ENCODE results near the gene ACBD4. TPM values are rescaled to one million over a fixed set of nuclear protein-coding genes. Genes with fewer than 3 reads are reported as not detected.

Gene ACBD4
- total RNA-seq, 4 donors from 2014 or later, result 24.9 to 96.1 (median 38.6) TPM

GRCh38 chr17:45171338-45172231 lies 36.1 kb downstream of the ACBD4 start:
- intact Hi-C loops (cut with DNase I; ENCODE audit: low total_unique reads) (no loop called here), in situ Hi-C loops (cut with MboI; ENCODE audit: low pct_ligation_motif_present in 1 of 4, low pct_unique_long_range_greater_than_20kb in 1 of 4, low sequenced_read_pairs in 3 of 4) (no loop called here)
- peak; percentile 55 for DNase-seq
- WGBS, 2 donors (ENCODE audit: low coverage in 1 of 2), result 34% methylated on average over 20 of the region's 20 CpGs; no CpG with 5 or more reads in 1 of the 2 donors
- no peaks in the 10 kb centered on the region for H3K36me3 ChIP-seq
- H3K4me1 ChIP-seq, result peaks cover 27 to 44% (median 41%) of the 10 kb centered on the region in 4 donors
- H3K27me3 ChIP-seq, result no peaks in the 10 kb centered on the region
- peak overlapping the region; percentile 78 to 92 (median 85) for H3K27ac ChIP-seq
- no peaks in the 10 kb centered on the region for H3K9me3 ChIP-seq
- H3K4me3 ChIP-seq, result peak overlapping the region in 2 of 4 donors; percentile 6 to 10
- no peak for TF ChIP-seq POLR2AphosphoS5 (IDR thresholded peaks at IDR 0.05)
- TF ChIP-seq EP300 (IDR thresholded peaks at IDR 0.05; ENCODE audit: low read depth), result no peak
- TF ChIP-seq POLR2A (IDR thresholded peaks at IDR 0.05), result no peak
- no peak for TF ChIP-seq CTCF (IDR thresholded peaks at IDR 0.05)

GRCh38 chr17:45172232-45172540 lies 36.7 kb downstream of the ACBD4 start:
- peak overlapping the region; percentile 78 to 92 (median 85) for H3K27ac ChIP-seq
- 0 to 68% methylated on average over 1 to 5 of the region's 5 CpGs for WGBS, 2 donors (ENCODE audit: low coverage in 1 of 2)
- intact Hi-C loops (cut with DNase I; ENCODE audit: low total_unique reads) (no loop called here), in situ Hi-C loops (cut with MboI; ENCODE audit: low pct_ligation_motif_present in 1 of 4, low pct_unique_long_range_greater_than_20kb in 1 of 4, low sequenced_read_pairs in 3 of 4) (no loop called here)
- H3K27me3 ChIP-seq, result no peaks in the 10 kb centered on the region
- H3K4me3 ChIP-seq, result peak overlapping the region in 2 of 4 donors; percentile 6 to 34
- peaks cover 27 to 45% (median 42%) of the 10 kb centered on the region in 4 donors for H3K4me1 ChIP-seq
- TF ChIP-seq POLR2A (IDR thresholded peaks at IDR 0.05), result no peak
- no peak for TF ChIP-seq EP300 (IDR thresholded peaks at IDR 0.05; ENCODE audit: low read depth)
- TF ChIP-seq CTCF (IDR thresholded peaks at IDR 0.05), result no peak
- no peak for TF ChIP-seq POLR2AphosphoS5 (IDR thresholded peaks at IDR 0.05)
- DNase-seq, result no peak
- H3K36me3 ChIP-seq, result no peaks in the 10 kb centered on the region
- no peaks in the 10 kb centered on the region for H3K9me3 ChIP-seq

DNA sequence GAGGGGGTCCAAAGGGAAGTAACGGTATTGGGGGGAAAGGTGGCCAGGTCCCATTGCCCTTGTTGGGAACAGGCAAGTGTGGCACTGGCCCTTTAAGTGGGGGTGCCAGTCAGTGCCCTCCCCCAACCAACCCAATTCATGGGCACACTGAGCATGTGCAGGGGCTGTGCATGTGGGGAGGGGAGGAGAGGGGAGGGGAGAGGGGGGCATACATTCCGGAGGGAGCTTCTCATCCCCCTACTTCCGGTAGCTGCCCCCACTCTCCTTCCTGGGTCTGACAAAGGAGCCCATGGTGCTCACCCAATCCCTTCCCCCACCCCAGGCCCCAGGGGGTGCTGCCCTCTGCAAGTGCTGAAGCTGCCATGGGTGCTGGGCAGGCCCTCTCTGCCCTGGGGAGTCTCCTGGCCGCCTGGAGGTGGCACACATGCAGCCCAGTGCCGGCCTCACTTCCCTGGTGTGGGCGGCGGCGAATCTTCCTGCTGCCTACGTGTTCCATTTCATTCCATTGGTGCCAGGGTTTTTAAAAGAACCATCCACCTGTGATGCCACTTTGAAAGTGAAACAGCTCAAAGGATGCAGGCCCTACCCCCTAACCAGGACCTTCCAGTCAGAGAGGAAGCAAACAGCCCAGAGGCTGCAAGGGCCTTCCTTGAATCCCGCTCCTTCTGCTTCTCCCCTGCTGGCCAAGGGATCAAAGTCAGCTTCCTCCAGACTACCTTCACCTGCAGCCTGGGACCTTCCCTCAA lies 37.2 kb downstream of the ACBD4 start:
- WGBS, 2 donors (ENCODE audit: low coverage in 1 of 2), result 17% methylated on average over 9 of the region's 10 CpGs; no CpG with 5 or more reads in 1 of the 2 donors

More for the DNA sequence above, 37.2 kb downstream of the ACBD4 start:
- no peaks in the 10 kb centered on the region for H3K36me3 ChIP-seq
- no peaks in the 10 kb centered on the region for H3K27me3 ChIP-seq
- in situ Hi-C loops (cut with MboI; ENCODE audit: low pct_ligation_motif_present in 1 of 4, low pct_unique_long_range_greater_than_20kb in 1 of 4, low sequenced_read_pairs in 3 of 4), result no loop called here
- H3K9me3 ChIP-seq, result no peaks in the 10 kb centered on the region
- intact Hi-C loops (cut with DNase I; ENCODE audit: low total_unique reads), result no loop called here
- peak overlapping the region; percentile 2 to 34 (median 12) for H3K4me3 ChIP-seq
- TF ChIP-seq POLR2AphosphoS5 (IDR thresholded peaks at IDR 0.05) (peak in 1 of 3 donors; percentile 7), POLR2A (IDR thresholded peaks at IDR 0.05) (peak; percentile 33), CTCF (IDR thresholded peaks at IDR 0.05) (peak in 1 of 5 experiments; percentile 34), EP300 (IDR thresholded peaks at IDR 0.05; ENCODE audit: low read depth) (no peak)
- H3K27ac ChIP-seq, result peak overlapping the region; percentile 78 to 92 (median 85)
- peaks cover 27 to 45% (median 42%) of the 10 kb centered on the region in 4 donors for H3K4me1 ChIP-seq
- DNase-seq, result peak; percentile 78

Data from transverse colon (tissue), 4 donors.